CD4-positive, alpha-beta T cell treated with Interleukin-2 at 100 ng/mL for 4 hours (primary cell): Measurements from ENCODE around the gene CDV3.
"Not testable (repeated sequence)": the region's sequence is repeated elsewhere in the genome, so short reads cannot be mapped to it uniquely, and the experiment has no call there.

Experiments used
- DNase-seq: peaks from one replicate; pipeline ENCODE4 v3.0.0-alpha.2; 2020; ENCODE audit warnings: low spot score

The CDV3 gene, protein sequence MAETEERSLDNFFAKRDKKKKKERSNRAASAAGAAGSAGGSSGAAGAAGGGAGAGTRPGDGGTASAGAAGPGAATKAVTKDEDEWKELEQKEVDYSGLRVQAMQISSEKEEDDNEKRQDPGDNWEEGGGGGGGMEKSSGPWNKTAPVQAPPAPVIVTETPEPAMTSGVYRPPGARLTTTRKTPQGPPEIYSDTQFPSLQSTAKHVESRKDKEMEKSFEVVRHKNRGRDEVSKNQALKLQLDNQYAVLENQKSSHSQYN

GRCh38 chr3:133573629-133574194, at the start of gene CDV3:
CDV3 (plus strand) TSS chr3:133573686; CDS start chr3:133574045, 359 bp downstream.
- no peak for DNase-seq

- DNase-seq = not testable (repeated sequence)
Observed at GRCh38 chr3:133523758-133524157, 49.7 kb upstream of the CDV3 start.

GRCh38 chr3:133525435-133525834, 48.1 kb upstream of the CDV3 start:
- no peak for DNase-seq

GRCh38 chr3:133527081-133527715, 46.3 kb upstream of the CDV3 start:
- no peak for DNase-seq

DNA sequence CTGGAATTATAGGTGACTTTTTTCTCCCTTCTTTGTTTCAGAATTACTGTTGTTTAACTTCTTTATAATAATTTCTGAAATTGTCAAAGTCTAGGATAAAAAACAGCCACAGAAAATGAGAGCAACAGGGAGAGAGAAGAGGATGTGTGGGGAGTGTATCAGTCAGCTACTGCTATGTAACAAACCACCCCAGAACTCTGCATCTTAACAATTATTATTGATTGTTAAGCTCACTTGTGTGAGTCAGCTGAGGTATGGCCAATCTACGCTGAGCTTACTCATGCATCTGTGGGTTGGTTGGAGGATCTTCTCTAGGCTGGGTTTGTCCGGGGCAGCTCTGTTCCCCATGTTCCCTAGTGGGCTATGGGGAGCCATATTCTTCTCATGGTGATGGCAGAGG, 43.7 kb upstream of the CDV3 start:
- DNase-seq = no peak

GRCh38 chr3:133531981-133532380, 41.5 kb upstream of the CDV3 start:
- DNase-seq = no peak

DNA sequence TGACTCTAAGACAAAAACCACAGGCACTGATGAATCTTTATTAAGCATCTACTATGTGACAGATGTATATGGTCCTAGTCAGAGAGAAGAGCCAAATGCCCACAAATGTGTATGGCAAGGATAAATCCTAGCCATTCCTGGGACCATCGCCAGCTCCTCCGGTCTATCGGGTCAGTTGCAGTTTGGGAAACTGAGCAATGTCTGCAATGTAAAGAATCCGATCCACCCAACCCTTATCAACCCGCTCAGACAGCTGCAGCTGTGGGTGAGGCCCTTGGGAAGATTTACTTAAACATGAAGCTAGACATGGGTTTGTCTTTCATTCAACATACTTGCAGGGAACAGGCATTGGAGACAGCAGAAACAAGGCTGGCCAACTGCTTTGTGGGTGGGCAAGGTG, 40.5 kb upstream of the CDV3 start:
- DNase-seq = no peak

GRCh38 chr3:133535971-133536881, 37.3 kb upstream of the CDV3 start:
- no peak for DNase-seq

DNA sequence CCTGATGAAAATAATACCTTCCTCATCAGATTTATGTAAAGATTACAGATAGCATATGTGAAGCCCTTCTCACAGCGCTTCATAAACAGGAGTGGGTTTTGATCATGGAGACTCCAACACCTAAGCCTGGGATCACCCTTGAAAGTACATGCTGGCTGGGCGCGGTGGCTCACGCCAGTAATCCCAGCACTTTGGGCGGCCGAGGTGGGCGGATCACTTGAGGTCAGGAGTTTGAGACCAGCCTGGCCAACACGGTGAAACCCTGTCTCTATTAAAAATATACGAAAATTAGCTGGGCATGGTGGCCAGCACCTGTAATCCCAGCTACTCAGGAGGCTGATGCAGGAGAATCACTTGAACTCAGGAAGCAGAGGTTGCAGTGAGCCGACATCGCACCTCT, 36.4 kb upstream of the CDV3 start:
- not testable (repeated sequence) for DNase-seq

- DNase-seq = no peak
Observed at GRCh38 chr3:133538154-133538553, 35.3 kb upstream of the CDV3 start.

DNA sequence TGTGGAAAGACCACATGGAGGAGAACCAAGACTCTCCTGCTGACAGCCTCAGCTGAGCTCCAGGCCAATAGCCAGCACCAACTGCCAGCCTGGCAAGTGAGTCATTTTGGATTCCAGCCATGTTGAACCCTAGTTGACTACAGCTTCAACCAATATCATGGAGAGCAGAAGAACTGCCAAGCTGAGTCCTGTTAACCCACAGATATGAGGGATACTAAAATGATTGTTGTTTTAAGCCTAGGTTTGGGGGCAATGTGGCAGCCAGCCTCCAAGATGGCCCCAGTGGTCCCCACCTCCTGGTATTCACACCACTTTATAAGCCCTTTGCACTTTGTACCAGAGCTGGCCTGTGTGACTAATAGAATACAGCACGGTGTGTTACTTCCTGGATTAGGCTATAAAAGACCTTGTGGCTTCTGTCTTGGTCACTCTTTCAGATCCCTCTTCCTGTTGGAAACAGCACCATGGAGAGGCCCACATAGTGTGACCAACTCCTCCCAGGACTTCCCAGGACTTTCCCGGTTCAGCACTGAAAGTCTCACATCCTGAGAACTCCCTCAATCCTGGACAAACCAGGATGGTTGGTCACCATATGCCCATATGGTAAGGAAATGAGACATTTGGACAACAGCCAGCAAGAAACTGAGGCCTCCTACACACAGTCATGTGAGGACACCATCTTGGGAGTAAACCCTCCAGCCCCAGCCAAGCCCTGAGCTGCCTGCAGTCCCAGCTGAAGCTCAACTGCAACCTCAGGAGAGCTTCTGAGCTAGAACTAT, 32.4 kb upstream of the CDV3 start:
- DNase-seq = no peak

DNA sequence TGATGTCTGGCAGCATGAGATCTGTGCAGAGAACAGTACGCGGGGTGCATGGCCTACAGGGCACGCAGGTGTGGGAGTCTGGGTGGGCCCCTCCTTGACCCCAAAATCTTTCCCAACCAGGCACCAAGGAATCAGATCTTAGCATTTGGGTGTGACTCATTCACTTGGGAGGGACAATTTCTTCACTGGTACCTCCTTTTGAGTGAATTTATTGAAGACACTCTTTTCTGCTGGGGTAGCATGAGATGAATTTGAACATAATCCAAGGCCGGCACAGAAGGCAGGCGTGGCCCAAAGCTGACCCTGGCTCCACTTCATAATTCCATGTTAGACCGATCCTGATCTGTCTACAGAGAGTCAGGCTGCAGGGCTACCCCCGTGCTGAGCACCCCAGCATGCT, 30.6 kb upstream of the CDV3 start:
- no peak for DNase-seq

DNA sequence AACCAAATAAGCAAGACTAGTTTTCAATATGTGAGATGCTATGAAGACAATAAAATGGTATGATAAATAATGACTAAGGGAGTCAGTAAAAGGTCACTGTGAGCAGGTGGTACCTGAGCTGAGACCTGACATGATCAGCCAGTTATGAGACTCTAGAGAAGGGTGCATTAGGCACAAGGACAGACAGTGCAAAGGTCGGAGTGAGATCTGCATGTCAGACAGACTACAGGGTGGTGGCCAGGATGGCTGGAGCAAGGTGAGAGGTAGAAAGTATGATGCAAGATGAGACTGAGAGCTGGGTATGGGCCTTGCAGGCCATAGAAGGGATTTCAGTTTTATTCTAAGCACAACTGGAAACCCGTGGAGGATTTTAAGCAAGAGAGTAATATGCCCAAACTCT, 28.5 kb upstream of the CDV3 start:
- DNase-seq = not testable (repeated sequence)

DNA sequence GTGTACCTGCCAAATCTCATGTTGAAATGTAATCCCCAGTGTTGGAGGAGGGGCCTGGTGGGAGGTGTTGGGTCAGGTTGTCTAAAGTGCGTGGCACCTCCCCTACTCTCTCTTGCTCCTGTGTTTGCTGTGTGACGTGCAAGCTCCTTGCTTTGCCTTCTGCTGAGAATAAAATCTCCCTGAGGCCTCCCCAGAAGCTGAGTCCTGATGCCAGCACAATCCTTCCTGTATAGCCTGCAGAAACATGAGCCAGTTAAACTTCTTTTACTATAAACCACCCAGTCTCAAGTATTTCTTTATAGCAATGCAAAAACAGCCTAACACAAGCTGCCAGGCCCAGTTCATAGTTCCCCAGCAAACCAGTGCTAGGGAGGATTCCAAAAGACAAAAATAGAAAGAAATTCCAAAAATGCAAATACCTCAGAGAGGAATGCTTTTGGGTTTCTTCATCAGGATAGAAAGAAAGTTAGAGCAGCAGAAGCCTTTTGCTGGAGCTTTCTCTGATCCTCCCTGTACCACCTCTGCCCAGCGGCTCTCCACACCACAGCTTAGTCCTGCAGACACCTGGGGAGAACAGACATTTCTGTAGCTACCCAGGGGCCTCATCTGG, 25.9 kb upstream of the CDV3 start:
- DNase-seq = no peak

- no peak for DNase-seq
Observed at GRCh38 chr3:133548090-133548489, 25.4 kb upstream of the CDV3 start.

DNA sequence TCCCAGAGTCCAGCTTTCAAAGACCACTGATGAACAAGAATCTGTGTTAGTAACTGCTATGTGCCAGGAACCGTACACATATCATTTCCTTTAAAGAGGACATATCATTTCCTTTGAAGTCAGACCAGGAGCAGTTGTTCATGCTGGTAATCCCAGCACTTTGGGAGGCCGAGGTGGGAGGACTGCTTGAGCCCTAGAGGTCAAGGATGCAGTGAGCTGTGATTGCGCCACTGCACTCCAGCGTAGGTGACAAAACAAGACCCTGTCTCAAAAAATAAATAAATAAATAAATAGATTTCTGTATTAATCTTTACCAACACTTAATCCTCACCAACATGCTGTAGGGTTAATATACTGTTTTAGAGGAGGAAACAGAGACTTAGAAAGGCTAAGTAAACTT, 23.9 kb upstream of the CDV3 start:
- no peak for DNase-seq

GRCh38 chr3:133551589-133551988, 21.9 kb upstream of the CDV3 start:
- DNase-seq = not testable (repeated sequence)

GRCh38 chr3:133561679-133562078, 11.8 kb upstream of the CDV3 start:
- DNase-seq = no peak

DNA sequence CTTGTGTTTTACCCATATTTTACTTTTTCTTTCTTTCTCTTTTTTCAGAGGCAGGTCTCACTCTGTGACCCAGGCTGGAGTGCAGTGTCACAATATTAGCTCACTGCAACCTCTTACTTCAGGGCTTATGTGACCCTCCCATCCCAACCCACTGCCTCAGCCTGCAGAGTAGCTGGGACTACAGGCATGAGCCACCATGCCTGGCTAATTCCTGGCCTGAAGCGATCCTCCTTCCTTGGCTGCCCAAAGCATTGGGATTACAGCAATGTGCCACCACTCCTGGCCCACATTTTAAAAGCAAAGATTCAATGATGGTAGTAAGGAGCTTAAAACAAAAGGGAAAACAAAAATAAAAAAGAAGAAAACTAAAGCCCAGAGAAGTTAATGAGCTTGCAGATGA, 11.1 kb upstream of the CDV3 start:
- no peak for DNase-seq

GRCh38 chr3:133563186-133563591, 10.3 kb upstream of the CDV3 start:
- DNase-seq = no peak

GRCh38 chr3:133563816-133564215, 9.7 kb upstream of the CDV3 start:
- no peak for DNase-seq
